GM12878 (cell line): ENCODE results near the gene GALNT9.

Experiments used
- ASH2L ChIP-seq: fragments of 300-600, 200-600 bp; sonication (generic); IDR thresholded peaks from 2 replicates; pipeline ENCODE4 v1.6.1; 2017; ENCODE audit warnings: low read depth, mild to moderate bottlenecking, borderline replicate concordance
- CTCF ChIP-seq, 3 experiments: IDR thresholded peaks in 2 of 3; conservative IDR thresholded peaks in 1 of 3; 2 replicates each; pipeline ENCODE4 v1.5.1; 2011; ENCODE audit warnings: low read depth in 3 of 3, low read length in 3 of 3, mild to moderate bottlenecking in 3 of 3, control low read depth in 2 of 3, moderate library complexity in 2 of 3, inconsistent platforms in 1 of 3, mixed read lengths in 1 of 3; ENCODE audit not compliant: control insufficient read depth in 2 of 3, insufficient read depth in 1 of 3; ENCODE audit errors: extremely low read depth in 1 of 3
- EGR1 ChIP-seq, 2 experiments: IDR thresholded peaks; 1 replicate in 1 of 2; 2 replicates in 1 of 2; pipeline ENCODE4 v1.6.1; 2011 to 2012; ENCODE audit warnings: low read depth in 2 of 2, low read length in 2 of 2, borderline replicate concordance in 1 of 2, mild to moderate bottlenecking in 1 of 2, moderate library complexity in 1 of 2
- EZH2 ChIP-seq: IDR thresholded peaks from 2 replicates; pipeline ENCODE4 v1.6.1; 2012; ENCODE audit warnings: low read depth, mild to moderate bottlenecking, control low read depth, inconsistent platforms, low read length, borderline replicate concordance; ENCODE audit not compliant: control insufficient read depth
- HCFC1 ChIP-seq: fragments of 150-350 bp; IDR thresholded peaks from 2 replicates; pipeline ENCODE4 v1.6.1; 2014; ENCODE audit warnings: low read length
- SMC3 ChIP-seq: IDR thresholded peaks from 2 replicates; pipeline ENCODE4 v1.6.1; 2011; ENCODE audit warnings: low read length, improper control_type of control experiment, borderline replicate concordance
- SP1 ChIP-seq: IDR thresholded peaks from one replicate; pipeline ENCODE4 v1.6.1; 2011; ENCODE audit warnings: low read depth, low read length
- TF ChIP-seq, protein P1 (sequence below): IDR thresholded peaks from 2 replicates; pipeline ENCODE4 v1.6.1; 2012; ENCODE audit warnings: low read depth, low read length, improper control_type of control experiment
- TF ChIP-seq, protein P2 (sequence below): IDR thresholded peaks from 2 replicates; pipeline ENCODE4 v1.6.1; 2011; ENCODE audit warnings: borderline replicate concordance, low read depth, mild to moderate bottlenecking, moderate library complexity, mixed read lengths, low read length; ENCODE audit not compliant: insufficient read depth; ENCODE audit errors: extremely low read length

DNA sequence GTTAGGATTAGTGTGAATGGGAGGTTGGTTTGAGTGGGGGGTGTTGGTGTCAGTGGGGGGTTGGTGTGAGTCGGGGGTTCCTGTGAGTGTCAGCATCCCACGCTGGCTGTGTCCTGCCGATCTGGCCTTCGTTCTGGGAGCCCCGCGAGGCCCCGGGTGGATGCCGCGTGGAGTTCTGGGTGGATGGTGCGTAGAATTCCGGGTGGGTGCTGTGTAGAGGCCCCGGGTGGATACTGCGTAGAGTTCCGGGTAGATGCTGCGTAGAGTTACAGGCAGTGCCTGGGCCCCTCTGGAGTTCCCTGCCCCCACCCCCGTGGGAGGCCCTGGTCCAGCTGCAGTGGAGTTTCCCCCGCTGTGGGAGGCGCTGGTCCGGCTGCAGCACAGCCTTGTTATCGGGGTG, 176.4 kb downstream of the GALNT9 start:
- TF ChIP-seq CTCF (IDR thresholded peaks at IDR 0.05 in 2 of 3, conservative IDR thresholded peaks at IDR 0.05 in 1 of 3; ENCODE audit: control insufficient read depth in 2 of 3, extremely low read depth in 1 of 3, insufficient read depth in 1 of 3, low read depth in 3 of 3, low read length in 3 of 3) (no peak), SMC3 (no peak), ASH2L (no peak), SP1 (no peak), EGR1 (IDR thresholded peaks at IDR 0.05; ENCODE audit: borderline replicate concordance in 1 of 2, low read depth in 2 of 2, low read length in 2 of 2) (no peak), EZH2 (no peak), HCFC1 (no peak)
- TF ChIP-seq, protein P1, sequence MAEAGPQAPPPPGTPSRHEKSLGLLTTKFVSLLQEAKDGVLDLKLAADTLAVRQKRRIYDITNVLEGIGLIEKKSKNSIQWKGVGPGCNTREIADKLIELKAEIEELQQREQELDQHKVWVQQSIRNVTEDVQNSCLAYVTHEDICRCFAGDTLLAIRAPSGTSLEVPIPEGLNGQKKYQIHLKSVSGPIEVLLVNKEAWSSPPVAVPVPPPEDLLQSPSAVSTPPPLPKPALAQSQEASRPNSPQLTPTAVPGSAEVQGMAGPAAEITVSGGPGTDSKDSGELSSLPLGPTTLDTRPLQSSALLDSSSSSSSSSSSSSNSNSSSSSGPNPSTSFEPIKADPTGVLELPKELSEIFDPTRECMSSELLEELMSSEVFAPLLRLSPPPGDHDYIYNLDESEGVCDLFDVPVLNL = no peak
- TF ChIP-seq, protein P2, sequence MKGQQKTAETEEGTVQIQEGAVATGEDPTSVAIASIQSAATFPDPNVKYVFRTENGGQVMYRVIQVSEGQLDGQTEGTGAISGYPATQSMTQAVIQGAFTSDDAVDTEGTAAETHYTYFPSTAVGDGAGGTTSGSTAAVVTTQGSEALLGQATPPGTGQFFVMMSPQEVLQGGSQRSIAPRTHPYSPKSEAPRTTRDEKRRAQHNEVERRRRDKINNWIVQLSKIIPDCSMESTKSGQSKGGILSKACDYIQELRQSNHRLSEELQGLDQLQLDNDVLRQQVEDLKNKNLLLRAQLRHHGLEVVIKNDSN = no peak
